Frontal cortex (tissue), 4 donors: ENCODE measurements around the gene MYL6B. TPM values are rescaled to one million over a fixed set of nuclear protein-coding genes. Genes with fewer than 3 reads are reported as not detected.
"Not testable (repeated sequence)": the region's sequence is repeated elsewhere in the genome, so short reads cannot be mapped to it uniquely, and the experiment has no call there.

Experiments used
- DNase-seq, 2 donors: peaks; one replicate each; pipeline ENCODE4 v3.0.0; 2012; ENCODE audit warnings: low spot score in 2 of 2
- FAIRE-seq: peaks from 2 replicates; lab custom pipeline; 2012; peaks lifted over from hg19 to GRCh38; lab: Jason Lieb, UNC
- total RNA-seq: library from RNA; depleted of rRNA; stranded (reverse); fragments of >200 nt; gene quantifications from one replicate; pipeline ENCODE4 v1.2.3, GENCODE V29; 2014
- donor health status: control.
- donor health status: control.
- donor health status: control.

The MYL6B gene
- 123 TPM for total RNA-seq

GRCh38 chr12:56152132-56152755 is at the start of gene MYL6B:
TSS of gene MYL6B (plus strand) at chr12:56152587. CDS start at chr12:56153919, 1,332 bp downstream.
- no peak for FAIRE-seq
- peak; percentile 80 to 92 for DNase-seq

- DNase-seq = no peak
- FAIRE-seq = no peak
Observed at GRCh38 chr12:56102683-56103065, 49.7 kb upstream of the MYL6B start.

- FAIRE-seq (no peak), DNase-seq (no peak)
Observed at GRCh38 chr12:56103066-56103711, 49.2 kb upstream of the MYL6B start.

- no peak for FAIRE-seq
- no peak for DNase-seq
Observed at GRCh38 chr12:56103823-56104108, 48.6 kb upstream of the MYL6B start.

GRCh38 chr12:56104109-56104814 is 48.1 kb upstream of the MYL6B start, which contains the start of gene PA2G4:
TSS of gene PA2G4 (plus strand) at chr12:56104559. CDS start at chr12:56104738, 179 bp downstream.
- FAIRE-seq (no peak), DNase-seq (peak; percentile 85 to 96)

GRCh38 chr12:56104815-56105608 is 47.4 kb upstream of the MYL6B start:
- no peak for FAIRE-seq
- DNase-seq = no peak

- DNase-seq (no peak), FAIRE-seq (no peak)
Observed at GRCh38 chr12:56105609-56105902, 46.8 kb upstream of the MYL6B start.

- FAIRE-seq (no peak), DNase-seq (no peak)
Observed at GRCh38 chr12:56107242-56107641, 45.1 kb upstream of the MYL6B start.

- DNase-seq (no peak), FAIRE-seq (no peak)
Observed at GRCh38 chr12:56110571-56110970, 41.8 kb upstream of the MYL6B start.

GRCh38 chr12:56114084-56114483 is 38.3 kb upstream of the MYL6B start:
- DNase-seq = no peak
- no peak for FAIRE-seq

GRCh38 chr12:56115329-56115728 is 37.1 kb upstream of the MYL6B start:
- DNase-seq (no peak), FAIRE-seq (no peak)

- FAIRE-seq (no peak), DNase-seq (peak; percentile 75 to 80)
Observed at GRCh38 chr12:56116267-56117081, 35.9 kb upstream of the MYL6B start, which contains the start of gene RPL41. TSS of gene RPL41 (plus strand) at chr12:56116633.

- not testable (repeated sequence) for DNase-seq, FAIRE-seq
Observed at GRCh38 chr12:56117082-56117706, 35.2 kb upstream of the MYL6B start.

- no peak for FAIRE-seq
Observed at GRCh38 chr12:56117778-56118687, 34.4 kb upstream of the MYL6B start, which contains the start of gene ZC3H10. TSS of gene ZC3H10 (plus strand) at chr12:56118266. CDS start at chr12:56120563, 2,297 bp downstream.

GRCh38 chr12:56118688-56119357 is 33.6 kb upstream of the MYL6B start:
- DNase-seq (no peak), FAIRE-seq (no peak)

More at GRCh38 chr12:56117778-56118687, 34.4 kb upstream of the MYL6B start, which contains the start of gene ZC3H10:
- peak; percentile 93 for DNase-seq

GRCh38 chr12:56119361-56119796 is 33.0 kb upstream of the MYL6B start:
- no peak for FAIRE-seq

GRCh38 chr12:56120158-56120846 is 32.1 kb upstream of the MYL6B start:
- DNase-seq = no peak
- FAIRE-seq = no peak

More at GRCh38 chr12:56119361-56119796, 33.0 kb upstream of the MYL6B start:
- DNase-seq = peak; percentile 66 to 80
